Fibroblast of lung (primary cell): ENCODE measurements around the gene LAMA1. TPM values are rescaled to one million over a fixed set of nuclear protein-coding genes. Genes with fewer than 3 reads are reported as not detected.

Experiments used
- DNase-seq, 2 donors: peaks; one replicate each; pipeline versions ENCODE4 v3.0.0 to v3.0.0-alpha.2; 2010; ENCODE audit warnings: low read depth in 2 of 2
- H2AFZ ChIP-seq: 2 replicates; pipeline ENCODE4 v1.5.1; 2012; ENCODE audit warnings: low read length, control low read depth, inconsistent platforms
- H3K27ac ChIP-seq: 2 replicates; pipeline ENCODE4 v1.5.1; 2011; ENCODE audit warnings: low read length, control low read depth; ENCODE audit not compliant: insufficient read depth
- H3K27me3 ChIP-seq: 2 replicates; pipeline ENCODE4 v1.5.1; 2011; ENCODE audit warnings: mild to moderate bottlenecking, low read length; ENCODE audit not compliant: control insufficient read depth, insufficient read depth
- H3K36me3 ChIP-seq: 2 replicates; pipeline ENCODE4 v1.5.1; 2011; ENCODE audit warnings: low read length; ENCODE audit not compliant: control insufficient read depth, insufficient read depth
- H3K4me1 ChIP-seq: 2 replicates; pipeline ENCODE4 v1.5.1; 2011; ENCODE audit warnings: low read length; ENCODE audit not compliant: control insufficient read depth, insufficient read depth; ENCODE audit errors: extremely low read depth
- H3K4me2 ChIP-seq: 2 replicates; pipeline ENCODE4 v1.5.1; 2011; ENCODE audit warnings: low read length, control low read depth; ENCODE audit not compliant: insufficient read depth; ENCODE audit errors: extremely low read depth
- H3K4me3 ChIP-seq, 4 experiments: fragments of 200-600 bp in 1 of 4; sonication (generic) in 1 of 4; replicated peaks in 1 of 4; 2 replicates each; pipeline ENCODE4 v1.5.1; 2011 to 2016; ENCODE audit warnings: low read length in 4 of 4, low read depth in 3 of 4, mild to moderate bottlenecking in 3 of 4, control low read depth in 2 of 4, inconsistent platforms in 1 of 4, mixed read lengths in 1 of 4; ENCODE audit not compliant: insufficient read depth in 1 of 4; ENCODE audit errors: control extremely low read depth in 1 of 4
- H3K79me2 ChIP-seq: 2 replicates; pipeline ENCODE4 v1.5.1; 2012; ENCODE audit warnings: mild to moderate bottlenecking, low read length, inconsistent platforms; ENCODE audit not compliant: control insufficient read depth, insufficient read depth
- H3K9ac ChIP-seq: 2 replicates; pipeline ENCODE4 v1.5.1; 2011; ENCODE audit warnings: mild to moderate bottlenecking, low read length, control low read depth; ENCODE audit not compliant: insufficient read depth
- H3K9me3 ChIP-seq: 2 replicates; pipeline ENCODE4 v1.5.1; 2012; ENCODE audit warnings: low read depth, low read length; ENCODE audit not compliant: control insufficient read depth, insufficient read depth
- H4K20me1 ChIP-seq: 2 replicates; pipeline ENCODE4 v1.5.1; 2011; ENCODE audit warnings: low read length; ENCODE audit not compliant: control insufficient read depth, insufficient read depth; ENCODE audit errors: extremely low read depth
- EZH2 ChIP-seq: IDR thresholded peaks from 2 replicates; pipeline ENCODE4 v1.5.1; 2012; ENCODE audit warnings: low read length, control low read depth, mild to moderate bottlenecking; ENCODE audit errors: missing control alignments
- polyA plus RNA-seq, 2 donors: library from polyadenylated mRNA; depleted of rRNA in 1 of 2; stranded (reverse) in 1 of 2; unstranded in 1 of 2; fragments of >200 nt; gene quantifications; 2 replicates each; pipeline ENCODE4 v1.2.1, GENCODE V29; 2011 to 2012; ENCODE audit warnings: missing spikeins in 1 of 2
- total RNA-seq: library from RNA; depleted of rRNA; stranded (reverse); fragments of >200 nt; gene quantifications from 2 replicates; pipeline ENCODE4 v1.2.1, GENCODE V29; 2014
- TF ChIP-seq, protein P1 (sequence below), 2 donors: IDR thresholded peaks in 1 of 2; conservative IDR thresholded peaks in 1 of 2; 1 replicate in 1 of 2; 2 replicates in 1 of 2; pipeline ENCODE4 v1.5.1; 2011 to 2012; ENCODE audit warnings: low read length in 2 of 2, control low read depth in 1 of 2, inconsistent platforms in 1 of 2, low read depth in 1 of 2, mild to moderate bottlenecking in 1 of 2

The LAMA1 gene
- total and polyA plus RNA-seq, 2 donors (not counting 1 experiment from before 2014, with no cell fraction given): 1.2 to 5.8 TPM

DNA sequence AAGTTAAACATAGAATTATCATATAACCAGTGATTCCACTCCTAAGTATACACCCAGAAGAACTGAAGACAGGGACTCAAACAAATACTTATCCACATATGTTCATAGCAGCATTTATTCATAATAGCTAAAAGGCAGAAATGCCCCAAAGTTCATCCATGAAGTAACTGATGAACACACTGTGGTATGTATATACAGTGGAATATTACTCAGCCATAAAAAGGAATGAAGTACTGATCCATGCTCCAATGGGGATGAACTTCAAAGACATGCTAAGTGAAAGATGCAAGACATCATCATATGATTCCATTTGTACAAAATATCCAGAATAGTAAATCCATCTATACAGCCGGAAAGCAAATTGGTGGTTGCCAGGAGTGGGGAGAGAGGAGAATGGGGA, 157.5 kb downstream of the LAMA1 start:
- no peaks in the 10 kb centered on the region for H3K36me3 ChIP-seq
- no peaks in the 10 kb centered on the region for H3K4me1 ChIP-seq
- no peak overlapping the region for H3K4me3 ChIP-seq
- no peak overlapping the region for H2AFZ ChIP-seq
- no peaks in the 10 kb centered on the region for H3K79me2 ChIP-seq
- no peak overlapping the region for H3K27ac ChIP-seq
- H3K9me3 ChIP-seq: no peaks in the 10 kb centered on the region
- no peaks in the 10 kb centered on the region for H4K20me1 ChIP-seq
- H3K4me2 ChIP-seq: no peak overlapping the region
- no peaks in the 10 kb centered on the region for H3K27me3 ChIP-seq
- no peak overlapping the region for H3K9ac ChIP-seq
- DNase-seq: no peak
- TF ChIP-seq, protein P1, sequence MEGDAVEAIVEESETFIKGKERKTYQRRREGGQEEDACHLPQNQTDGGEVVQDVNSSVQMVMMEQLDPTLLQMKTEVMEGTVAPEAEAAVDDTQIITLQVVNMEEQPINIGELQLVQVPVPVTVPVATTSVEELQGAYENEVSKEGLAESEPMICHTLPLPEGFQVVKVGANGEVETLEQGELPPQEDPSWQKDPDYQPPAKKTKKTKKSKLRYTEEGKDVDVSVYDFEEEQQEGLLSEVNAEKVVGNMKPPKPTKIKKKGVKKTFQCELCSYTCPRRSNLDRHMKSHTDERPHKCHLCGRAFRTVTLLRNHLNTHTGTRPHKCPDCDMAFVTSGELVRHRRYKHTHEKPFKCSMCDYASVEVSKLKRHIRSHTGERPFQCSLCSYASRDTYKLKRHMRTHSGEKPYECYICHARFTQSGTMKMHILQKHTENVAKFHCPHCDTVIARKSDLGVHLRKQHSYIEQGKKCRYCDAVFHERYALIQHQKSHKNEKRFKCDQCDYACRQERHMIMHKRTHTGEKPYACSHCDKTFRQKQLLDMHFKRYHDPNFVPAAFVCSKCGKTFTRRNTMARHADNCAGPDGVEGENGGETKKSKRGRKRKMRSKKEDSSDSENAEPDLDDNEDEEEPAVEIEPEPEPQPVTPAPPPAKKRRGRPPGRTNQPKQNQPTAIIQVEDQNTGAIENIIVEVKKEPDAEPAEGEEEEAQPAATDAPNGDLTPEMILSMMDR (conservative IDR thresholded peaks at IDR 0.05 in 1 of 2, IDR thresholded peaks at IDR 0.05 in 1 of 2; ENCODE audit: low read depth in 1 of 2, low read length in 2 of 2): no peak
- no peak for TF ChIP-seq EZH2

DNA sequence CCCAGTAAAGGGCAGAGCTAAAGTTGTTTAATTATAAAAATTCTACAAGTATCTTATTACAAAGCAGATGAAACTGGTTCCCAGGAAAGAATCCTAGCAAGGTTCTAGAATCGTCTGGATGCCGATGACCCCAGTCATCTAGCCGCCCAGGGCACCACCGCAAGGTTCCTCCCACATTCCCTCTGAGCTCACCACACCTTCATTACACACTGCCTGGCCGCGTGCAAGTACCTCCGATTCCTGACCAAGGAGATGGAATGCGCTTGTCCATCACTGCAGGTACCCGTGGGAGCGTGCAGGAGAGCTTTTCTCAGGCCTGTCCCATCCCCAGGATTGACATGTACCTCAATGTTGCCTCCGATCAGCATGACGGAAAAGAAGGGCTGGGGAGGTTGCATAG, 158.5 kb downstream of the LAMA1 start:
- Histone ChIP-seq H3K36me3 (no peaks in the 10 kb centered on the region), H3K79me2 (no peaks in the 10 kb centered on the region), H3K4me3 (no peak overlapping the region), H3K9me3 (no peaks in the 10 kb centered on the region), H3K4me2 (no peak overlapping the region), H3K27ac (no peak overlapping the region), H3K4me1 (no peaks in the 10 kb centered on the region), H2AFZ (no peak overlapping the region), H3K27me3 (no peaks in the 10 kb centered on the region), H4K20me1 (no peaks in the 10 kb centered on the region), H3K9ac (no peak overlapping the region)
- no peak for DNase-seq
- no peak for TF ChIP-seq EZH2
- TF ChIP-seq, protein P1 (conservative IDR thresholded peaks at IDR 0.05 in 1 of 2, IDR thresholded peaks at IDR 0.05 in 1 of 2; ENCODE audit: low read depth in 1 of 2, low read length in 2 of 2): no peak

DNA sequence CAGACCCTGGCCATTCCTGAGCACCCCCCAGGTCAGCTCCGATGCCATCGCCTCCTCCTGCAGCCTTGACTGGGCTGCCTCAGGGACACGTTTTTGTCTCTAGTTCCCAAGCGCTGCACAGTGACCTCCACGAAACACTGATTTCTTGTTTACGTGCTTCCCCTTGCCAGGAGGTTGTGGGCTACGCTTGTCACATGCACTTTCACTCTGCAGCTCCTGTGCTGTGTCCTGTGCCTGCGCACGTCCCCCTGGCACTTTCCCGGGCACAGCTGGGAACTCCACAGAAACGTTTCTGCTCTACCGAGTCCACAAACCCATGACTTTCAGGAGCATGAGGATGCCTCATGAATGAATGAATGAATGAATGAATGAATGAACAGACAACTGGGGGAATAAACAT, 160.6 kb downstream of the LAMA1 start:
- no peak overlapping the region for H2AFZ ChIP-seq
- no peak overlapping the region for H3K27ac ChIP-seq
- H4K20me1 ChIP-seq: no peaks in the 10 kb centered on the region
- no peaks in the 10 kb centered on the region for H3K79me2 ChIP-seq
- DNase-seq: no peak
- H3K9ac ChIP-seq: no peak overlapping the region
- no peaks in the 10 kb centered on the region for H3K9me3 ChIP-seq
- TF ChIP-seq, protein P1 (conservative IDR thresholded peaks at IDR 0.05 in 1 of 2, IDR thresholded peaks at IDR 0.05 in 1 of 2; ENCODE audit: low read depth in 1 of 2, low read length in 2 of 2): no peak
- no peak for TF ChIP-seq EZH2
- H3K27me3 ChIP-seq: no peaks in the 10 kb centered on the region
- H3K36me3 ChIP-seq: no peaks in the 10 kb centered on the region
- no peak overlapping the region for H3K4me2 ChIP-seq
- no peaks in the 10 kb centered on the region for H3K4me1 ChIP-seq
- H3K4me3 ChIP-seq: no peak overlapping the region
